ENCODE data around the gene MPDU1. TPM values are rescaled to one million over a fixed set of nuclear protein-coding genes. Genes with fewer than 3 reads are reported as not detected.

Gene MPDU1
- 62.5 and 77.8 TPM in 2 replicates for total RNA-seq

GRCh38 chr17:7583253-7584109 is at the start of gene MPDU1:
MPDU1 (plus strand) TSS chr17:7583852; CDS start chr17:7583863, 11 bp downstream.

GRCh38 chr17:7548585-7549400 is 34.9 kb upstream of the MPDU1 start, which contains the start of gene TNFSF12:
TNFSF12 (plus strand) TSS chr17:7549058; CDS start chr17:7549154, 96 bp downstream.

GRCh38 chr17:7558544-7559319 is 24.9 kb upstream of the MPDU1 start, which contains the start of gene TNFSF13:
TNFSF13 (plus strand) TSS chr17:7558750; CDS start chr17:7559040, 290 bp downstream.

GRCh38 chr17:7561589-7562207 is 22.0 kb upstream of the MPDU1 start, which contains the start of gene SENP3:
SENP3 (plus strand) TSS chr17:7561919; CDS start chr17:7563077, 1,158 bp downstream.

GRCh38 chr17:7579001-7579833 is 4.4 kb upstream of the MPDU1 start, which contains the start of gene CD68:
CD68 (plus strand) TSS chr17:7579638; CDS start chr17:7579678, 40 bp downstream.

GRCh38 chr17:7589891-7590691 is 6.4 kb downstream of the MPDU1 start, which contains the start of gene SOX15:
SOX15 (minus strand) TSS chr17:7590094; CDS start chr17:7589676, 418 bp downstream.

GRCh38 chr17:7614425-7615264 is 31.0 kb downstream of the MPDU1 start, which contains the start of gene FXR2:
FXR2 (minus strand) TSS chr17:7614897; CDS start chr17:7614532, 365 bp downstream.

GRCh38 chr17:7627250-7628121 is 43.8 kb downstream of the MPDU1 start, which contains the start of gene SAT2:
SAT2 (minus strand) TSS chr17:7627821; CDS start chr17:7627635, 186 bp downstream.

GRCh38 chr17:7629939-7630571 is 46.4 kb downstream of the MPDU1 start, which contains the start of gene SHBG:
SHBG (plus strand) TSS chr17:7630135; CDS start chr17:7630173, 38 bp downstream.

Other genes starting within 250 kb of the MPDU1 start
- 0.73 TPM in 1 of 2 replicates, not detected in the other for gene ACAP1, start 247.3 kb upstream of the MPDU1 start, total RNA-seq
- gene KCTD11, start 231.7 kb upstream of the MPDU1 start, total RNA-seq: 11.9 and 14.6 TPM in 2 replicates
- gene TMEM95, start 228.7 kb upstream of the MPDU1 start, total RNA-seq: not detected in 2 replicates
- 0.05 TPM in 1 of 2 replicates, not detected in the other for gene TNK1, start 202.8 kb upstream of the MPDU1 start, total RNA-seq
- gene PLSCR3, start 189.3 kb upstream of the MPDU1 start, total RNA-seq: 48.7 and 57.0 TPM in 2 replicates
- 42.9 and 68.5 TPM in 2 replicates for gene TMEM256, start 179.8 kb upstream of the MPDU1 start, total RNA-seq
- gene NLGN2, start 176.0 kb upstream of the MPDU1 start, total RNA-seq: 20.6 and 23.5 TPM in 2 replicates
- gene SPEM1, start 163.5 kb upstream of the MPDU1 start, total RNA-seq: not detected in 2 replicates
- not detected in 2 replicates for gene SPEM2, start 158.2 kb upstream of the MPDU1 start, total RNA-seq
- gene SPEM3, start 155.0 kb upstream of the MPDU1 start, total RNA-seq: not detected in 2 replicates
- 0.62 and 2.1 TPM in 2 replicates for gene TMEM102, start 148.4 kb upstream of the MPDU1 start, total RNA-seq
- 1.1 and 1.2 TPM in 2 replicates for gene FGF11, start 144.3 kb upstream of the MPDU1 start, total RNA-seq
- 2.5 and 4.8 TPM in 2 replicates for gene CHRNB1, start 138.8 kb upstream of the MPDU1 start, total RNA-seq
- 25.5 and 32.9 TPM in 2 replicates for gene ZBTB4, start 104.2 kb upstream of the MPDU1 start, total RNA-seq
- gene SLC35G6, start 102.4 kb upstream of the MPDU1 start, total RNA-seq: not detected in 2 replicates
- gene POLR2A, start 99.5 kb upstream of the MPDU1 start, total RNA-seq: 67.3 and 74.0 TPM in 2 replicates
- gene TNFSF12, start 34.8 kb upstream of the MPDU1 start, total RNA-seq: 14.6 and 15.0 TPM in 2 replicates
- gene TNFSF13, start 25.1 kb upstream of the MPDU1 start, total RNA-seq: 3.2 and 8.0 TPM in 2 replicates
- 30.5 and 32.1 TPM in 2 replicates for gene SENP3, start 21.9 kb upstream of the MPDU1 start, total RNA-seq
- gene CD68, start 4.2 kb upstream of the MPDU1 start, total RNA-seq: 25.7 and 31.7 TPM in 2 replicates
- 0.20 and 0.25 TPM in 2 replicates for gene SOX15, start 6.2 kb downstream of the MPDU1 start, total RNA-seq
- gene FXR2, start 31.0 kb downstream of the MPDU1 start, total RNA-seq: 20.4 and 24.7 TPM in 2 replicates
- gene SAT2, start 44.0 kb downstream of the MPDU1 start, total RNA-seq: 131 and 141 TPM in 2 replicates
- gene SHBG, start 46.3 kb downstream of the MPDU1 start, total RNA-seq: 0.81 and 0.83 TPM in 2 replicates
- gene ATP1B2, start 67.1 kb downstream of the MPDU1 start, total RNA-seq: 0.10 and 0.12 TPM in 2 replicates
- gene TP53, start 103.6 kb downstream of the MPDU1 start, total RNA-seq: 33.1 and 47.9 TPM in 2 replicates
- 4.1 and 4.9 TPM in 2 replicates for gene WRAP53, start 104.6 kb downstream of the MPDU1 start, total RNA-seq
- gene EFNB3, start 121.3 kb downstream of the MPDU1 start, total RNA-seq: 7.0 and 8.4 TPM in 2 replicates
- 1.2 TPM in 2 replicates for gene DNAH2, start 133.9 kb downstream of the MPDU1 start, total RNA-seq

Measured in cardiac ventricle fibroblast (primary cell).